KBM-7 (cell line): ENCODE results near the gene CD101.

ENCODE experiments used
- DNase-seq: peaks from one replicate; pipeline ENCODE4 v3.0.0-alpha.2; 2015
- in situ Hi-C: fragments of 300-500 bp; cut with MboI; formaldehyde crosslinking; loops from 2 replicates; pipeline ENCODE4 v1.14.3; 2020; ENCODE audit warnings: low sequenced_read_pairs, low pct_unique_long_range_greater_than_20kb, mixed read lengths

The CD101 gene

DNA sequence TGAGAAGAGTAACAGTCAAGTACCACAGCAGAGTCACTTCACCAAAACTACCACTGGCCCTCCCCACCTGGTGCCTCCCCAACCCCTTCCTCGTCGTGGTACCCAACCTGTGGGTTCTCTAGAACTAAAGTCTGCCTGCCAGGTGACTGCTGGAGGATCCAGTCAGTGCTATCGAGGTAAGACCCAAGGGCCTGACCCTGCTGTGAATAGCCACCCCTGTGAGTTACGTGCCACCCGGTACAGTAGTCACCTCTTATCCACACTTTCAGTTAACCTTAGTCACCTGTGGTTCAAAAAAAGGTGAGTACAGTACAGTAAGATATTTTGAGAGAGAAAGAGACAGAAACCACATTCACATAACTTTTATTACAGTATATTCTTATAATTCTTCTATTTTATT is 75.1 kb downstream of the CD101 start:
- in situ Hi-C loops: loop anchor here (25.0 kb wide), 1 partner anchor 211 kb away; no protein-coding TSS in a partner anchor
- DNase-seq: no peak

- no peak for DNase-seq
- in situ Hi-C loops: loop anchor here (25.0 kb wide), 1 partner anchor 210 kb away; no protein-coding TSS in a partner anchor
Measured at GRCh38 chr1:117077267-117077666, 75.7 kb downstream of the CD101 start.

DNA sequence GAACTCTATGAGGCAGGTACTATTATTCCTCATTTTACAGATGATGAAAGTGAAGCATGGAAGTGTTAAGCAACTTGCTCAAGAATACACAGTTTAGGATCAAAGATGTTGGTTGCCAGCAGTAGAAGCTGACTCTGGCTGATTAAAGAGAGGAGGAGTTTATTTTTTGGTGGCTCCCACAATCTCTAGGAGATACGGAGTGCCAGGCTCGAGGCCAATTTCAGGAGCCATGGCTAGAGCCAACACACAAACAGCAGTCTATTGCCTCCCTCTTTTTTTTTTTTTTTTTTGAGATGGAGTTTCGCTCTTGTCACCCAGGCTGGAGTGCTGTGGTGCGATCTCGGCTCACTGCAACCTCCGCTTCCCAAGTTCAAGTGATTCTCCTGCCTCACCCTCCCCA is 78.2 kb downstream of the CD101 start:
- DNase-seq: no peak
- in situ Hi-C loops: loop anchor here (25.0 kb wide), 1 partner anchor 208 kb away; no protein-coding TSS in a partner anchor

DNA sequence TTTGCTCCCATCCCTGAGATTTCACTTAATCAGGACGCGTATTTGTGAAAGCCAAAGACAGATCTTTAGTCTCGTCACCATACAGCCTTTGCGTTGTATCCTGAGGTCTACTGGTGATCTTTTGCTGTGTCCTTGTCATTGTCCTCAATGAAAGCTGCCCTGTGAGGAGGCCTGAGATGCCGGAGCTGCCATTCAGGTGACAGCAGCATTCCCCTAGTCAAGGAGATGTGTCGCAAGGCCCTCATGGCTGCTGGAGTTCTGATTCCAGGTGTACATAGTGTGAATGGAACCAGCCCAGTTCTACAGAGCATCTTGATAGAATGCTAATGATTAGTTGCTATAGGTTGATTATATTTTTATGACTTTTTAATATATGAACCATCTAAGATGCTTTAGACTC is 82.7 kb downstream of the CD101 start:
- in situ Hi-C loops: loop anchor here (25.0 kb wide), 1 partner anchor 203 kb away; no protein-coding TSS in a partner anchor
- no peak for DNase-seq
